Measurements from ENCODE around the gene B4GALT5. TPM values are rescaled to one million over a fixed set of nuclear protein-coding genes. Genes with fewer than 3 reads are reported as not detected.

Gene B4GALT5
- total RNA-seq, 1 donor from 2014 or later: 39.6 TPM

- intact Hi-C loops (cut with DNase I): no loop called here
- peak; percentile 58 for DNase-seq
- peak; percentile 7 for ATAC-seq (ENCODE audit: poor library complexity)
These were observed 129.0 kb downstream of the B4GALT5 start for GRCh38 chr20:49584418-49585382.

- intact Hi-C loops (cut with DNase I): no loop called here
- ATAC-seq (ENCODE audit: poor library complexity) (peak; percentile 89), DNase-seq (peak; percentile 85)
These were observed 129.8 kb downstream of the B4GALT5 start for GRCh38 chr20:49583669-49584417.

GRCh38 chr20:49583343-49583668 lies 130.4 kb downstream of the B4GALT5 start:
- no peak for DNase-seq
- no peak for ATAC-seq (ENCODE audit: poor library complexity)
- intact Hi-C loops (cut with DNase I): no loop called here

Other genes starting within 250 kb of the B4GALT5 start
- gene KCNB1, start 231.2 kb downstream of the B4GALT5 start, total RNA-seq: 1.1 TPM
- gene PTGIS, start 145.7 kb downstream of the B4GALT5 start, total RNA-seq: 26.9 TPM
- 5.1 TPM for gene SLC9A8, start 99.0 kb upstream of the B4GALT5 start, total RNA-seq
- gene SPATA2, start 201.7 kb upstream of the B4GALT5 start, total RNA-seq: 7.9 TPM
- 52.1 TPM for gene RNF114, start 222.5 kb upstream of the B4GALT5 start, total RNA-seq